ENCODE results near the gene AOPEP. TPM values are rescaled to one million over a fixed set of nuclear protein-coding genes. Genes with fewer than 3 reads are reported as not detected.
A peak's percentile ranks its signal among the peaks of the same experiment; 100 is the strongest.

The AOPEP gene
- total and polyA plus RNA-seq, 2 of the 13 experiments (the other 11 are each of a cell fraction or from before 2014, with no cell fraction given) = 22.2 to 41.6 TPM

DNA sequence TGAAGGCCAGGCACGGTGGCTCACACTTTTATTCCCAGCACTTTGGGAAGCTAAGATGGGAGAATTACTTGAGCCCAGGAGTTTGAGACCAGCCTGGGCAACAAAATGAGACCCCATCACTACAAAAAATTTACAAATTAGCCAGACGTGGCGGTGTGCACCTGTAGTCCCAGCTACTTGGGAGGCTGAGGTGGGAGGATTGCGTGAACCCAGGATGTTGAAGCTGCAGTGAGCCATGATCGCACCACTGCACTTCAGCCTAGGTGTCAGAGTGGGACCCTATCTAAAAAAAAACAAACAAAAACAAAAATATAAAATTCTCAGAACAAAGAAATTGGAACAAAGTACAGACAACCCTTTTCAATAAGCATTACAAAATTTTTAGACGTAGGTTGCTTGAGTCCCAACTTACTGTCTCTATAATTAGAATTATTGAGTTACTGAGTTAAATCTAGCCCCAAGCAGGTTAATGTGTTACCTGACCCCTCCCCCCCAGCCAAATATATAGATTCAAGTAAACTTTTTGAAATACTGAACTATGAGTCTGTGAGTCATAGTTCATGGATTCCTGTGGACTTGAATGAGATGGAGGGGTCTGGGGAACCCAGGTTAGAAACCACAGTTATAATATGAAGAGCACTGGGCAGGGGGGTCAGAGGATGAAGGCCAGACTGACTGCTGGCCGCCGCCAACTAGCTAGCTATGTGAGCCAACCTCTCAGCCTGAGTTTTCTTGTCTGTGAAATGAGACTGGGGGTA lies 173.1 kb downstream of the AOPEP start (continued):
- TF ChIP-seq MIER2 (CRISPR knock-in tag; IDR thresholded peaks at IDR 0.05) = no peak
- no peak for TF ChIP-seq KLF9 (CRISPR knock-in tag; IDR thresholded peaks at IDR 0.05; ENCODE audit: low read depth)
- no peak for TF ChIP-seq MAX (IDR thresholded peaks at IDR 0.05)
- TF ChIP-seq, protein P1, sequence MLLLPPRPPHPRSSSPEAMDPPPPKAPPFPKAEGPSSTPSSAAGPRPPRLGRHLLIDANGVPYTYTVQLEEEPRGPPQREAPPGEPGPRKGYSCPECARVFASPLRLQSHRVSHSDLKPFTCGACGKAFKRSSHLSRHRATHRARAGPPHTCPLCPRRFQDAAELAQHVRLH (CRISPR knock-in tag; IDR thresholded peaks at IDR 0.05; ENCODE audit: borderline replicate concordance, low read depth) = no peak
- TF ChIP-seq, protein P2, sequence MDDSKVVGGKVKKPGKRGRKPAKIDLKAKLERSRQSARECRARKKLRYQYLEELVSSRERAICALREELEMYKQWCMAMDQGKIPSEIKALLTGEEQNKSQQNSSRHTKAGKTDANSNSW (CRISPR knock-in tag; IDR thresholded peaks at IDR 0.05; ENCODE audit: borderline replicate concordance) = no peak
- TF ChIP-seq TBX3 (IDR thresholded peaks at IDR 0.05; ENCODE audit: borderline replicate concordance) = no peak
- no peak; the same call in 1 of the 2 replicates for TF ChIP-seq MIXL1 (CRISPR knock-in tag; IDR thresholded peaks at IDR 0.05)
- no peak for TF ChIP-seq ZFP36L1 (CRISPR knock-in tag; IDR thresholded peaks at IDR 0.05)
- no peak for TF ChIP-seq ZNF205 (CRISPR knock-in tag; IDR thresholded peaks at IDR 0.05)
- peak; percentile 93 for TF ChIP-seq ARID3A (IDR thresholded peaks at IDR 0.05; ENCODE audit: low read depth, low read length)
- no peak for TF ChIP-seq SMARCC2 (IDR thresholded peaks at IDR 0.05)
- no peak for TF ChIP-seq GTF3A (CRISPR knock-in tag; conservative IDR thresholded peaks at IDR 0.05)
- TF ChIP-seq ZNF460 (CRISPR knock-in tag; IDR thresholded peaks at IDR 0.05; ENCODE audit: borderline replicate concordance) = peak; percentile 98
- TF ChIP-seq ATF3 (CRISPR knock-in tag; IDR thresholded peaks at IDR 0.05) = peak; percentile 48; the same call in 1 of the 2 replicates
- no peak for TF ChIP-seq FOXM1 (CRISPR knock-in tag; IDR thresholded peaks at IDR 0.05)
- TF ChIP-seq BORCS8-MEF2B (CRISPR knock-in tag; IDR thresholded peaks at IDR 0.05) = no peak
- TF ChIP-seq SIX1 (CRISPR knock-in tag; IDR thresholded peaks at IDR 0.05; ENCODE audit: borderline replicate concordance) = no peak; the same call in 1 of the 2 replicates
- no peak for TF ChIP-seq ZNF674 (CRISPR knock-in tag; IDR thresholded peaks at IDR 0.05; ENCODE audit: low read depth)
- peak; percentile 26; the same call in 1 of the 2 replicates for TF ChIP-seq ZNF740 (CRISPR knock-in tag; IDR thresholded peaks at IDR 0.05)
- TF ChIP-seq, protein P3, sequence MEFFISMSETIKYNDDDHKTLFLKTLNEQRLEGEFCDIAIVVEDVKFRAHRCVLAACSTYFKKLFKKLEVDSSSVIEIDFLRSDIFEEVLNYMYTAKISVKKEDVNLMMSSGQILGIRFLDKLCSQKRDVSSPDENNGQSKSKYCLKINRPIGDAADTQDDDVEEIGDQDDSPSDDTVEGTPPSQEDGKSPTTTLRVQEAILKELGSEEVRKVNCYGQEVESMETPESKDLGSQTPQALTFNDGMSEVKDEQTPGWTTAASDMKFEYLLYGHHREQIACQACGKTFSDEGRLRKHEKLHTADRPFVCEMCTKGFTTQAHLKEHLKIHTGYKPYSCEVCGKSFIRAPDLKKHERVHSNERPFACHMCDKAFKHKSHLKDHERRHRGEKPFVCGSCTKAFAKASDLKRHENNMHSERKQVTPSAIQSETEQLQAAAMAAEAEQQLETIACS (CRISPR knock-in tag; IDR thresholded peaks at IDR 0.05) = no peak
- TF ChIP-seq, protein P4, sequence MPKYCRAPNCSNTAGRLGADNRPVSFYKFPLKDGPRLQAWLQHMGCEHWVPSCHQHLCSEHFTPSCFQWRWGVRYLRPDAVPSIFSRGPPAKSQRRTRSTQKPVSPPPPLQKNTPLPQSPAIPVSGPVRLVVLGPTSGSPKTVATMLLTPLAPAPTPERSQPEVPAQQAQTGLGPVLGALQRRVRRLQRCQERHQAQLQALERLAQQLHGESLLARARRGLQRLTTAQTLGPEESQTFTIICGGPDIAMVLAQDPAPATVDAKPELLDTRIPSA (CRISPR knock-in tag; IDR thresholded peaks at IDR 0.05; ENCODE audit: borderline replicate concordance) = no peak
- no peak for TF ChIP-seq SAFB2 (CRISPR knock-in tag; IDR thresholded peaks at IDR 0.05; ENCODE audit: borderline replicate concordance, low read depth)
